SK-N-SH (cell line): Measurements from ENCODE around the gene ANO9. TPM values are rescaled to one million over a fixed set of nuclear protein-coding genes. Genes with fewer than 3 reads are reported as not detected.

ENCODE experiments used
- CTCF ChIA-PET: fragments of 300-600, 350-600 bp; formaldehyde crosslinking; extraction: SDS; loops from one replicate; lab custom pipeline; 2021; lab: Yijun Ruan, JAX
- POLR2A ChIA-PET: fragments of 350-600 bp; sonication (Branson Sonifier 250); formaldehyde crosslinking; extraction: SDS; loops from one replicate; lab custom pipeline; 2020; ENCODE audit warnings: antibody characterized with exemption, inconsistent platforms; lab: Yijun Ruan, JAX
- DNase-seq: peaks from one replicate; pipeline ENCODE4 v3.0.0; 2012
- H2AFZ ChIP-seq: fragments of 200-600 bp; sonication (generic); 2 replicates; pipeline ENCODE4 v1.8.1; 2016; ENCODE audit warnings: antibody characterized with exemption, mild to moderate bottlenecking, low read depth
- H3F3A ChIP-seq: fragments of 200-600 bp; sonication (generic); replicated peaks from 2 replicates; pipeline ENCODE3; 2016; ENCODE audit warnings: antibody characterized with exemption, mild to moderate bottlenecking; ENCODE audit not compliant: insufficient read depth
- H3K27ac ChIP-seq, 2 experiments: fragments of 200-500 bp in 1 of 2; fragments of 200-600 bp in 1 of 2; sonication (Bioruptor generic) in 1 of 2; sonication (generic), shearing (Covaris generic) in 1 of 2; 2 replicates each; pipeline versions ENCODE4 v1.5.1 to v1.6.1; 2014 to 2016; ENCODE audit warnings: low read depth in 2 of 2, inconsistent platforms in 1 of 2, low read length in 1 of 2, mild to moderate bottlenecking in 1 of 2, mixed read lengths in 1 of 2
- H3K27me3 ChIP-seq: fragments of 200-600 bp; sonication (generic), shearing (Covaris generic); 2 replicates; pipeline ENCODE4 v1.6.1; 2016; ENCODE audit warnings: mixed run types; ENCODE audit not compliant: insufficient read depth
- H3K36me3 ChIP-seq, 2 experiments: fragments of 200-500 bp in 1 of 2; fragments of 200-600 bp in 1 of 2; sonication (Bioruptor generic) in 1 of 2; sonication (generic) in 1 of 2; replicated peaks in 1 of 2; 2 replicates each; pipeline versions ENCODE3 to v1.5.1; 2014 to 2016; ENCODE audit warnings: low read length in 1 of 2, mild to moderate bottlenecking in 1 of 2; ENCODE audit not compliant: insufficient read depth in 2 of 2, control insufficient read depth in 1 of 2
- H3K4me1 ChIP-seq, 2 experiments: fragments of 200-500 bp in 1 of 2; fragments of 200-600 bp in 1 of 2; sonication (Bioruptor generic) in 1 of 2; sonication (generic), shearing (Covaris generic) in 1 of 2; 2 replicates each; pipeline versions ENCODE4 v1.5.1 to v1.6.1; 2014 to 2016; ENCODE audit warnings: low read depth in 1 of 2, low read length in 1 of 2, mixed run types in 1 of 2; ENCODE audit not compliant: insufficient read depth in 2 of 2, control insufficient read depth in 1 of 2
- H3K4me2 ChIP-seq: fragments of 200-600 bp; sonication (generic), shearing (Covaris generic); 2 replicates; pipeline ENCODE4 v1.6.1; 2017; ENCODE audit warnings: mixed run types
- H3K4me3 ChIP-seq, 2 experiments: fragments of 200-500 bp in 1 of 2; fragments of 200-600 bp in 1 of 2; sonication (Bioruptor generic) in 1 of 2; sonication (generic), shearing (Covaris generic) in 1 of 2; 2 replicates each; pipeline versions ENCODE4 v1.5.1 to v1.8.1; 2014 to 2016; ENCODE audit warnings: low read depth in 2 of 2, inconsistent platforms in 1 of 2, low read length in 1 of 2, mild to moderate bottlenecking in 1 of 2, mixed read lengths in 1 of 2, moderate library complexity in 1 of 2
- H3K79me2 ChIP-seq: fragments of 200-600 bp; sonication (generic); 2 replicates; pipeline ENCODE4 v1.8.1; 2017; ENCODE audit warnings: mild to moderate bottlenecking; ENCODE audit not compliant: insufficient read depth
- H3K9ac ChIP-seq: fragments of 200-600 bp; sonication (generic); 2 replicates; pipeline ENCODE4 v1.6.1; 2017; ENCODE audit warnings: mixed run types
- H3K9me2 ChIP-seq: fragments of 200-600 bp; sonication (generic); 2 replicates; pipeline ENCODE4 v1.6.1; 2017; ENCODE audit warnings: mixed run types
- H3K9me3 ChIP-seq: fragments of 200-600 bp; sonication (generic); 2 replicates; pipeline ENCODE4 v1.6.1; 2017; ENCODE audit warnings: mixed run types, mild to moderate bottlenecking, moderate library complexity
- H4K20me1 ChIP-seq: fragments of 200-600 bp; sonication (generic); 2 replicates; pipeline ENCODE4 v1.6.1; 2017; ENCODE audit warnings: mild to moderate bottlenecking, mixed run types; ENCODE audit not compliant: insufficient read depth
- CHD2 ChIP-seq: fragments of 150-350 bp; IDR thresholded peaks from 2 replicates; pipeline ENCODE4 v1.6.1; 2018; ENCODE audit warnings: low read length; ENCODE audit not compliant: partially characterized antibody
- CTCF ChIP-seq: fragments of 200-600 bp; sonication (generic); IDR thresholded peaks from 2 replicates; pipeline ENCODE4 v1.6.1; 2017; ENCODE audit warnings: antibody characterized with exemption, mild to moderate bottlenecking, moderate library complexity
- FOXJ3 ChIP-seq: sonication (generic); formaldehyde crosslinking; IDR thresholded peaks from 2 replicates; pipeline ENCODE4 v1.5.1; 2020; ENCODE audit warnings: mild to moderate bottlenecking, missing genetic modification reagents
- FOXM1 ChIP-seq: IDR thresholded peaks from 2 replicates; pipeline ENCODE4 v1.4.0; 2012; ENCODE audit warnings: low read depth, mild to moderate bottlenecking
- IRF3 ChIP-seq: fragments of 150-350 bp; IDR thresholded peaks from 2 replicates; pipeline ENCODE4 v1.6.1; 2016; ENCODE audit warnings: mild to moderate bottlenecking, low read depth, low read length
- MXI1 ChIP-seq: IDR thresholded peaks from 2 replicates; pipeline ENCODE4 v1.6.1; 2012; ENCODE audit warnings: mild to moderate bottlenecking, low read depth, low read length, improper control_type of control experiment
- REST ChIP-seq: IDR thresholded peaks from 2 replicates; pipeline ENCODE4 v1.6.1; 2012; ENCODE audit warnings: mild to moderate bottlenecking, low read depth, low read length, moderate library complexity
- RFX5 ChIP-seq: IDR thresholded peaks from 2 replicates; pipeline ENCODE4 v1.6.1; 2012; ENCODE audit warnings: mild to moderate bottlenecking, improper control_type of control experiment, low read length
- TAF1 ChIP-seq: IDR thresholded peaks from 2 replicates; pipeline ENCODE4 v1.6.1; 2012; ENCODE audit warnings: low read depth, mild to moderate bottlenecking, low read length, moderate library complexity, borderline replicate concordance
- TCF12 ChIP-seq: IDR thresholded peaks from 2 replicates; pipeline ENCODE4 v1.4.0; 2012
- TEAD4 ChIP-seq: IDR thresholded peaks from 2 replicates; pipeline ENCODE4 v1.4.0; 2012; ENCODE audit warnings: mild to moderate bottlenecking, borderline replicate concordance; ENCODE audit not compliant: insufficient read depth
- USF2 ChIP-seq: fragments of 150-350 bp; IDR thresholded peaks from 2 replicates; pipeline ENCODE4 v1.6.1; 2017; ENCODE audit warnings: antibody characterized with exemption, low read length, low read depth, borderline replicate concordance
- WGBS: methylation state at CpG from one replicate; pipeline ENCODE4 v1.1.6; 2017; ENCODE audit warnings: low lambda C conversion rate; 5-methylcytosine and 5-hydroxymethylcytosine counted together
- polyA plus RNA-seq, 3 experiments: library from polyadenylated mRNA; depleted of rRNA; stranded (reverse); fragments of >200 nt; gene quantifications; 2 replicates each; pipeline ENCODE4 v1.2.3, GENCODE V29; 2012

ANO9 gene
- polyA plus RNA-seq, 1 of the 3 experiments (the other 2 are of a cell fraction) = 0.12 TPM

GRCh38 chr11:407651-408123, 34.1 kb downstream of the ANO9 start:
- H2AFZ ChIP-seq = no peak overlapping the region

More at GRCh38 chr11:407651-408123, 34.1 kb downstream of the ANO9 start:
- no peaks in the 10 kb centered on the region for H3K27me3 ChIP-seq
- ChIA-PET CTCF (interaction anchor here (0.9 to 6.6 kb wide), 5 partner anchors 11 to 111 kb away, joined by 3 to 77 read pairs (median 4); partner anchors contain the start of genes ANO9 and PTDSS2), POLR2A (interaction anchor here (0.9 to 1.7 kb wide), 3 partner anchors 36 to 170 kb away, joined by 3 to 8 read pairs (median 4); partner anchors contain the start of gene PTDSS2)
- H3K36me3 ChIP-seq = no peaks in the 10 kb centered on the region
- no peaks in the 10 kb centered on the region for H3K9me2 ChIP-seq
- no peak overlapping the region for H3K4me2 ChIP-seq
- H3K27ac ChIP-seq = no peak overlapping the region
- no peak overlapping the region for H3K9ac ChIP-seq
- TF ChIP-seq IRF3 (no peak), CTCF (no peak), USF2 (no peak), TCF12 (no peak), MXI1 (no peak), RFX5 (no peak), TAF1 (no peak), FOXJ3 (CRISPR knock-in tag) (no peak), REST (no peak), FOXM1 (no peak), CHD2 (no peak), TEAD4 (no peak)
- TF ChIP-seq, all 33 proteins: peak for 0
- no peaks in the 10 kb centered on the region for H3F3A ChIP-seq
- H3K79me2 ChIP-seq = no peaks in the 10 kb centered on the region
- H3K9me3 ChIP-seq = no peaks in the 10 kb centered on the region
- H4K20me1 ChIP-seq = no peaks in the 10 kb centered on the region
- no peak overlapping the region; a peak in 1 of 4 replicates for H3K4me3 ChIP-seq
- DNase-seq = no peak
- H3K4me1 ChIP-seq = peaks cover 0 to 19% of the 10 kb centered on the region in 2 experiments; a peak in 1 of 4 replicates
- 77% methylated on average over 26 of the region's 28 CpGs for WGBS
